ENCODE measurements around the gene PON1.

GRCh38 chr7:95279417-95279816 is 44.9 kb downstream of the PON1 start:
- TF ChIP-seq CTCF (IDR thresholded peaks at IDR 0.05): no peak
- TF ChIP-seq POLR2A (IDR thresholded peaks at IDR 0.05): no peak
